Gastrocnemius medialis (tissue), 4 donors: ENCODE results near the gene POLR2C. TPM values are rescaled to one million over a fixed set of nuclear protein-coding genes. Genes with fewer than 3 reads are reported as not detected.

Experiments
- ATAC-seq, 2 donors: fragments of 150-250 bp; one replicate each; pipeline ENCODE4 v1.9.1; 2016
- DNase-seq, 2 donors: peaks; one replicate each; pipeline ENCODE4 v3.0.0-alpha.2; 2019
- H3K27ac ChIP-seq, 4 donors: fragments of 200-600 bp; sonication (generic); 1 replicate in 1 of 4; 2 replicates in 3 of 4; pipeline ENCODE4 v1.5.1; 2016 to 2018; ENCODE audit warnings: mild to moderate bottlenecking in 2 of 4, moderate library complexity in 1 of 4
- H3K27me3 ChIP-seq, 3 donors: fragments of 200-600 bp; sonication (generic) in 2 of 3; 1 replicate in 1 of 3; 2 replicates in 2 of 3; pipeline versions ENCODE4 v1.5.1 to v1.6.0; 2016 to 2019; ENCODE audit warnings: mild to moderate bottlenecking in 1 of 3, moderate library complexity in 1 of 3
- H3K36me3 ChIP-seq, 2 donors: fragments of 200-600 bp; sonication (generic) in 1 of 2; one replicate each; pipeline ENCODE4 v1.5.1; 2017 to 2018
- H3K4me1 ChIP-seq, 2 donors: fragments of 200-600 bp; sonication (generic) in 1 of 2; one replicate each; pipeline ENCODE4 v1.5.1; 2016 to 2017; ENCODE audit warnings: mild to moderate bottlenecking in 2 of 2
- H3K4me3 ChIP-seq, 4 donors: fragments of 200-600 bp; sonication (generic) in 3 of 4; 1 replicate in 1 of 4; 2 replicates in 3 of 4; pipeline ENCODE4 v1.5.1; 2016 to 2019; ENCODE audit warnings: mild to moderate bottlenecking in 2 of 4
- H3K9me3 ChIP-seq, 3 donors: fragments of 200-600 bp; sonication (generic) in 2 of 3; 1 replicate in 1 of 3; 2 replicates in 2 of 3; pipeline ENCODE4 v1.5.1; 2016 to 2019
- POLR2A ChIP-seq, 2 donors: fragments of 450-650 bp; IDR thresholded peaks; one replicate each; pipeline ENCODE4 v1.6.1; 2017; ENCODE audit warnings: antibody characterized with exemption in 2 of 2, mild to moderate bottlenecking in 2 of 2, moderate library complexity in 2 of 2
- in situ Hi-C, 4 donors: fragments of 200-750 bp; cut with MboI; loops; one replicate each; pipeline versions ENCODE4 v1.15.0 to v1.8.0; 2017; ENCODE audit warnings: low sequenced_read_pairs in 4 of 4
- intact Hi-C: fragments of 100-400 bp; cut with DNase I; formaldehyde crosslinking; loops from one replicate; pipeline ENCODE4 v1.15.1; 2023; ENCODE audit warnings: low total_unique reads
- total RNA-seq, 4 donors: library from RNA; depleted of rRNA; stranded (reverse); fragments of >200 nt; gene quantifications; one replicate each; pipeline versions ENCODE4 v1.1.0 to v1.2.3, GENCODE V29; 2016
- TF ChIP-seq, protein P1 (sequence below), 5 experiments: fragments of 450-650 bp in 3 of 5; fragments of 200-600 bp in 2 of 5; sonication (generic) in 2 of 5; IDR thresholded peaks in 4 of 5; conservative IDR thresholded peaks in 1 of 5; 1 replicate in 4 of 5; 2 replicates in 1 of 5; pipeline ENCODE4 v1.5.1; 2016 to 2019; ENCODE audit warnings: antibody characterized with exemption in 5 of 5, mild to moderate bottlenecking in 3 of 5, moderate library complexity in 3 of 5

POLR2C gene
- total RNA-seq, 4 donors from 2014 or later, result 97.2 to 162 (median 134) TPM

DNA sequence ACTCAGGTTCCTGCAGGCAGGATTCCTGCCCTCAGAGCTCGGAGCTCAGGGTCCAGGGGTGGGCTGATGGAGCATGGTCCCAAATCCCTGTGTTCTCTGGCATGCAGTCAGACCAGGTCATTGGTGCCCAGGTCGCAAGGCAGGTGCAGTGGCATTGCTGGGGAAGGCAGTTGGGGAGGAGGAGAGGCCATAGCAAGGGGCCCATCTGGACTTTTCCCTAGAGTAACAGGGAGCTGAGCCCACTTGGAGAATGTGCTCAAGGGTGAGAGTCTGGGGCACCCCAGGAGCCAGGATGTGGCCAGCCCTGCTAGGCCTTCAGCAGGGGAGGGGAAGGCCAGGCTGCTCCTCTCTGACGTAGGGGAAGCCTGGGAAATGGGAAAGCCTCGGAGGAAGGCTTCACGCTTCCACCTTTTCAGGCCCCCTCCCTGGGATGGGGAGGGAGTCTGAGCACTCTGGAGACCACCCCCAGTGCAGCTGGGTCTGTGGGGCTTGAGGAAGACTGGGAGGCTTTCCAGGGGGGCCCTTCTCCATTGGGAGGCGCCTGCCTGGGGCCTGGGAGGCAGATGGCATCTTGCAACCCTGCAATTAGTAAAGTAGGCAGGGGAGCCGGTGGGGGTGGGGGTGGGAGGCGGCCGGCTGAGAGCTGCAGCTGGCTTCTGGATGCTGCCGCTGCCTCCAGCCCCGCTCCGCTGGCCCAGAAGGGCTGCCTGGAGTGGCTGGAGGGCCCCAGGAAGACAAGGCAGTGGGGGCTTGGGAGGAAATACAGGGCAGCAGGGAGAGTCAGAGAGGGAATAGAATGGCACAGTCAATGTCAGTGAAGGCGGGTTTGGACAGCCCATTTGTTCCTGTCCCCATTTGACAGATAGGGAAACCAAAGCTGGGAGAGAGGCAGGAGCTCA is 44.9 kb downstream of the POLR2C start:
- Histone ChIP-seq H3K9me3 (no peaks in the 10 kb centered on the region), H3K4me1 (no peaks in the 10 kb centered on the region), H3K36me3 (no peaks in the 10 kb centered on the region), H3K27me3 (no peaks in the 10 kb centered on the region), H3K4me3 (no peak overlapping the region), H3K27ac (no peak overlapping the region)
- DNase-seq (no peak), ATAC-seq (no peak)
- intact Hi-C loops (no loop called here), in situ Hi-C loops (no loop called here)
- TF ChIP-seq POLR2A (IDR thresholded peaks at IDR 0.05), result no peak
- TF ChIP-seq, protein P1, sequence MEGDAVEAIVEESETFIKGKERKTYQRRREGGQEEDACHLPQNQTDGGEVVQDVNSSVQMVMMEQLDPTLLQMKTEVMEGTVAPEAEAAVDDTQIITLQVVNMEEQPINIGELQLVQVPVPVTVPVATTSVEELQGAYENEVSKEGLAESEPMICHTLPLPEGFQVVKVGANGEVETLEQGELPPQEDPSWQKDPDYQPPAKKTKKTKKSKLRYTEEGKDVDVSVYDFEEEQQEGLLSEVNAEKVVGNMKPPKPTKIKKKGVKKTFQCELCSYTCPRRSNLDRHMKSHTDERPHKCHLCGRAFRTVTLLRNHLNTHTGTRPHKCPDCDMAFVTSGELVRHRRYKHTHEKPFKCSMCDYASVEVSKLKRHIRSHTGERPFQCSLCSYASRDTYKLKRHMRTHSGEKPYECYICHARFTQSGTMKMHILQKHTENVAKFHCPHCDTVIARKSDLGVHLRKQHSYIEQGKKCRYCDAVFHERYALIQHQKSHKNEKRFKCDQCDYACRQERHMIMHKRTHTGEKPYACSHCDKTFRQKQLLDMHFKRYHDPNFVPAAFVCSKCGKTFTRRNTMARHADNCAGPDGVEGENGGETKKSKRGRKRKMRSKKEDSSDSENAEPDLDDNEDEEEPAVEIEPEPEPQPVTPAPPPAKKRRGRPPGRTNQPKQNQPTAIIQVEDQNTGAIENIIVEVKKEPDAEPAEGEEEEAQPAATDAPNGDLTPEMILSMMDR (IDR thresholded peaks at IDR 0.05 in 4 of 5, conservative IDR thresholded peaks at IDR 0.05 in 1 of 5), result no peak

DNA sequence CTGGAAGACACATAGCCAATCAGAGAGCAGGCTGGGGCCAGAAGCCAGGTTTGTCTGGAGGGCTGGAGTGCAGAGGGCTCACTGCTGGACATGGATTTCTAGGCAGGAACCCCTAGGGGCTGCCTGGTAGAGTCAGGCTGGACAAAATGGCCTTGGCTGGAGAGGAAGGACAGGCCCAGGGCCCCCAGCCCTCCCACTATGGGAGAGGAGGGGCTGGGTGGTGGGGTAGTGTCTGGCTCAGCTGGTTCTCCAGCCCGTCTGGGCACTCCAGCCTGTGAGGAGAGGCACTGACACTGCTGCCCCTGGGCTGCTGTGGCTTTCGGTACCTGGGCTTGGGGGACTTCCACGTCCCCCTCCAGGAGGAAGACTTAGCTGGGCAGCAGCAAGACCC is 45.6 kb downstream of the POLR2C start:
- intact Hi-C loops (no loop called here), in situ Hi-C loops (no loop called here)
- Histone ChIP-seq H3K9me3 (no peaks in the 10 kb centered on the region), H3K27ac (no peak overlapping the region), H3K4me1 (no peaks in the 10 kb centered on the region), H3K4me3 (no peak overlapping the region), H3K27me3 (no peaks in the 10 kb centered on the region), H3K36me3 (no peaks in the 10 kb centered on the region)
- ATAC-seq (no peak), DNase-seq (no peak)
- TF ChIP-seq, protein P1 (IDR thresholded peaks at IDR 0.05 in 4 of 5, conservative IDR thresholded peaks at IDR 0.05 in 1 of 5), result no peak
- no peak for TF ChIP-seq POLR2A (IDR thresholded peaks at IDR 0.05)

DNA sequence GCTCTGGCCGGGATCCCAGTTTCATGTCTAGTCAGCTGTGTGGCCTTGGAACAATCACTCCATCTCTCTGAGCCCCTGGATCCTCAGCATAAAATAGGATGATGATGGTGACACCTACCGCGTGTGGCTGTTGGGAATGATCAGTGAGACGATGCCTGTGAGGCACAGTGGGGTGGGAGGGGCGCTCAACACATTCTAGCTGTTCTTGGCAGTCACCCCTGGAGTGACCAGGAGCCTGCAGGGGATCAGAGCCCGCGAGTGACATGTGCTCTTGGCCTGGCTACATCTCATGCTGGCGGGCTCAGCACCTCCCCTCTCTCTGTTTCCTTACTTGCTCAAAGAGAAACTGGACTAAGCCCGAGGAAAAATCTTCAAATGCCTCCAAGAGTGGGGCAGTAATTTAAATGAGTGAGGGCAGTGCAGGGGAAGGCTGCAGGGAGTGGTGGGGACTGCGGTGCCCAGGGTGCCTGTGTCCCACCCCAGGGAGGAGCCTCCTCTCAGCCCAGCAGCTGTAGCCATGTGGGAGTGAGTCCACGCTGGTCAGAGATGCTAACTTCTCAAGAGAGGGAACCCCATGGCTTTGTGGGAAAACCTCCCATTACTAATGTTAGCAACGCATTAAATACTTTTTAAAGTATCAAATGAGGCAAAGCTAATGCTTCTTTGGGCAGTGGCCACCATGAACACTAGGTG is 46.9 kb downstream of the POLR2C start:
- Histone ChIP-seq H3K4me3 (no peak overlapping the region), H3K36me3 (no peaks in the 10 kb centered on the region), H3K27ac (no peak overlapping the region), H3K4me1 (no peaks in the 10 kb centered on the region), H3K27me3 (no peaks in the 10 kb centered on the region), H3K9me3 (no peaks in the 10 kb centered on the region)
- DNase-seq (no peak), ATAC-seq (no peak)
- TF ChIP-seq, protein P1 (IDR thresholded peaks at IDR 0.05 in 4 of 5, conservative IDR thresholded peaks at IDR 0.05 in 1 of 5), result no peak
- no peak for TF ChIP-seq POLR2A (IDR thresholded peaks at IDR 0.05)
- intact Hi-C loops (no loop called here), in situ Hi-C loops (no loop called here)

DNA sequence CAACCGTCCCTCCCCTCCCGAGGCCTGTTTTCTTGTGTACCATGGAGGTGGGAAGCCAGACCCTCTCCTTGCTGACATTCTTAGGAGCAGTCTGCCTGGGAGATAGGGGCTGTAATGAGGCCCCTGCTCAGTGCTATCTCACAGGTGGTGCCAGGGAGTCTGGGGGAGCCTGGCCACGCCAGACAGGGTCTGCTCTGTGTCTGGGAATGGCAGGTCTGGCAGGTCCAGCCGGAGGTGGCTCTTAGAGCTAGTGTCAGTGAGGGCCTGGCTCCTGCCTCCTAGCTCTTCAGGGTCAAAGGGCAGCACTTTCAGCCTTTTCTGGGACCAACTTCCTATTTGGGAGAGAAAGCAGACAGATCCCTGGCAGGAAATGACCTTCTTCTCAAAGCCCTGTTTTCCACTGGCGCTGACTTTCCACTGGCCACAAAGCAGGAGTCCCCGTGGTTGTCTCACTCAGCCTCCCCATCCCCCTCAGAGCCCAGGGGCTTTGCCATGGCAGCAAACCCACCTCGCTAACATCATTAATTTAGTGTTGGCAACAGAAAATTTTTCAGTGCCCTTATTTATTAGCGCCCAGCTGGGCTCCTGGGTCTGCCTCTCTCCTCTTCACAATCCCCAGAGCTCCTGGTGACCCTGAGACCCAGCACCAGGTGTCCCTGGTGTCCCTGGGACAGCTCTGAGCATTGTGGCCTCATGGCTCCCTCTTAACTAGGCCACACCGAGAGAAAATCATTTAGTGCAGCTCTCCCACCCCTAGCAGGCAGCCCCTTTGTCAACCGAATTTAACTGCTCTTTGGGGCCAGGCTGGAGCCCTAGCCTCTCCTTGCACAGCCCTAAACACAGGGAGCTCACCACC is 47.8 kb downstream of the POLR2C start:
- Histone ChIP-seq H3K36me3 (no peaks in the 10 kb centered on the region), H3K27me3 (no peaks in the 10 kb centered on the region), H3K4me1 (no peaks in the 10 kb centered on the region), H3K27ac (no peak overlapping the region), H3K4me3 (no peak overlapping the region), H3K9me3 (no peaks in the 10 kb centered on the region)
- DNase-seq, result no peak
- no peak for ATAC-seq
- TF ChIP-seq, protein P1 (IDR thresholded peaks at IDR 0.05 in 4 of 5, conservative IDR thresholded peaks at IDR 0.05 in 1 of 5), result no peak
- no peak for TF ChIP-seq POLR2A (IDR thresholded peaks at IDR 0.05)
- intact Hi-C loops, result no loop called here
- in situ Hi-C loops, result loop anchor here in 2 of 4 donors (10.0 kb wide), 2 partner anchors 85 to 205 kb away; no protein-coding TSS in a partner anchor
